PC-9 (cell line): ENCODE data around the gene KISS1. TPM values are rescaled to one million over a fixed set of nuclear protein-coding genes. Genes with fewer than 3 reads are reported as not detected.
A peak's percentile ranks its signal among the peaks of the same experiment; 100 is the strongest.

ENCODE experiments used
- BruUV-seq: library from RNA; stranded (reverse); fragments of 400-500 nt; replicated peaks from 2 replicates; lab custom pipeline; 2021; lab: Mats Ljungman, UMichigan
- CTCF ChIA-PET: fragments of 300-600 bp; sonication (Branson Sonifier 250); formaldehyde crosslinking; loops from one replicate; lab custom pipeline; 2022; ENCODE audit warnings: antibody characterized with exemption; lab: Charles Lee
- POLR2A ChIA-PET: fragments of 300-600 bp; sonication (Branson Sonifier 250); formaldehyde crosslinking; loops from one replicate; lab custom pipeline; 2022; ENCODE audit warnings: antibody characterized with exemption; ENCODE audit not compliant: unreplicated experiment; lab: Charles Lee
- DNase-seq, 2 experiments: peaks; one replicate each; pipeline versions ENCODE4 v3.0.0 to v3.0.0-alpha.2; 2015 to 2022; ENCODE audit warnings: mixed read lengths in 1 of 2
- H2AFZ ChIP-seq: fragments of 200-600 bp; sonication (generic); 2 replicates; pipeline ENCODE4 v1.8.1; 2017; ENCODE audit warnings: antibody characterized with exemption
- H3F3A ChIP-seq: fragments of 200-600 bp; sonication (generic); 2 replicates; pipeline ENCODE4 v1.8.1; 2017; ENCODE audit warnings: antibody characterized with exemption, mild to moderate bottlenecking, low read depth; ENCODE audit not compliant: insufficient read depth
- H3K27ac ChIP-seq: fragments of 200-600 bp; sonication (generic); 2 replicates; pipeline ENCODE4 v1.6.1; 2016; ENCODE audit warnings: mixed run types
- H3K27me3 ChIP-seq: fragments of 200-600 bp; sonication (generic); 2 replicates; pipeline ENCODE4 v1.6.1; 2016; ENCODE audit warnings: low read depth, mixed run types; ENCODE audit not compliant: insufficient read depth
- H3K36me3 ChIP-seq: fragments of 200-600 bp; sonication (generic); 2 replicates; pipeline ENCODE4 v1.6.1; 2016; ENCODE audit warnings: low read depth, mixed run types
- H3K4me1 ChIP-seq: fragments of 200-600 bp; sonication (generic); replicated peaks from 2 replicates; pipeline ENCODE4 v1.6.1; 2016; ENCODE audit warnings: mixed run types; ENCODE audit not compliant: insufficient read depth
- H3K4me2 ChIP-seq: fragments of 200-600 bp; sonication (generic); 2 replicates; pipeline ENCODE4 v1.6.1; 2017; ENCODE audit warnings: mixed run types
- H3K4me3 ChIP-seq: fragments of 200-600 bp; sonication (generic); 2 replicates; pipeline ENCODE4 v1.6.1; 2016; ENCODE audit warnings: mixed run types
- H3K79me2 ChIP-seq: fragments of 200-600 bp; sonication (generic); 2 replicates; pipeline ENCODE4 v1.6.1; 2017; ENCODE audit warnings: low read depth, mixed run types
- H3K9me2 ChIP-seq: fragments of 200-600 bp; sonication (generic); 2 replicates; pipeline ENCODE4 v1.8.1; 2017; ENCODE audit warnings: mild to moderate bottlenecking; ENCODE audit not compliant: insufficient read depth
- H3K9me3 ChIP-seq: fragments of 200-600 bp; sonication (generic); 2 replicates; pipeline ENCODE4 v1.8.1; 2016; ENCODE audit warnings: low read depth; ENCODE audit not compliant: insufficient read depth
- H4K20me1 ChIP-seq: fragments of 200-600 bp; sonication (generic); 2 replicates; pipeline ENCODE4 v1.8.1; 2017; ENCODE audit not compliant: insufficient read depth
- EZH2 ChIP-seq: fragments of 200-600 bp; sonication (generic); IDR thresholded peaks from 2 replicates; pipeline ENCODE4 v1.8.0; 2017; ENCODE audit warnings: antibody characterized with exemption, low read depth
- intact Hi-C: fragments of 100-400 bp; cut with micrococcal nuclease; formaldehyde crosslinking; loops from one replicate; pipeline ENCODE4 v1.10.0; 2022; ENCODE audit not compliant: unreplicated experiment
- total RNA-seq: library from RNA; stranded (reverse); gene quantifications from 2 replicates; pipeline ENCODE4 v1.2.3, GENCODE V29; 2021
- TF ChIP-seq, protein P1 (sequence below): fragments of 200-600 bp; sonication (generic); conservative IDR thresholded peaks from 2 replicates; pipeline ENCODE4 v1.6.1; 2017; ENCODE audit warnings: mixed run types, antibody characterized with exemption, mild to moderate bottlenecking, moderate library complexity

The KISS1 gene
- total RNA-seq, 1 experiment from 2014 or later: 5.2 TPM

DNA sequence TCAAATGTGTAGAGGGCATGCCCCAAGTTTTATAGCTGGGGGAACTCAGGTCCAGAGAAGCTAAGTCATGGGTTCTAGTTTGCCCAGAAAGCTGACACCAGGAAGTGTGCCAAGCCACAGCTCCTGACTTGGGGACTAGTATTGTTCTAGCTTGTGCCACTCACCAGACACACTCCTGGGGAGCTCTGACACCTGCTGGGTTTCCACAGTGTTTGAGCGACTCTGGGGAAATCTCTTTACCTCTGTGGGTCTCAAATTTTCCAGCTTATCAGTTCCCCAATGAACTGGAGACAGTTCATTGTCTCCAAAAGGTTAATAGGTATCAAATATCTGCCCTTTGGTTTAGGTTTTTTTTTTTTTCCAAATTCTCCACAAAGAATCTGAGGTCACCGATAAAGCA, 4.2 kb downstream of the KISS1 start:
- no peaks in the 10 kb centered on the region for H3K79me2 ChIP-seq
- intact Hi-C loops: no loop called here
- POLR2A ChIA-PET: no interaction called here
- H2AFZ ChIP-seq: no peak overlapping the region
- H4K20me1 ChIP-seq: no peaks in the 10 kb centered on the region
- H3K4me2 ChIP-seq: no peak overlapping the region
- no peaks in the 10 kb centered on the region for H3K36me3 ChIP-seq
- H3K27ac ChIP-seq: no peak overlapping the region
- DNase-seq: no peak
- peaks cover 24% of the 10 kb centered on the region; the same call in 1 of the 2 replicates for H3F3A ChIP-seq
- no peaks in the 10 kb centered on the region for H3K27me3 ChIP-seq
- TF ChIP-seq, protein P1, sequence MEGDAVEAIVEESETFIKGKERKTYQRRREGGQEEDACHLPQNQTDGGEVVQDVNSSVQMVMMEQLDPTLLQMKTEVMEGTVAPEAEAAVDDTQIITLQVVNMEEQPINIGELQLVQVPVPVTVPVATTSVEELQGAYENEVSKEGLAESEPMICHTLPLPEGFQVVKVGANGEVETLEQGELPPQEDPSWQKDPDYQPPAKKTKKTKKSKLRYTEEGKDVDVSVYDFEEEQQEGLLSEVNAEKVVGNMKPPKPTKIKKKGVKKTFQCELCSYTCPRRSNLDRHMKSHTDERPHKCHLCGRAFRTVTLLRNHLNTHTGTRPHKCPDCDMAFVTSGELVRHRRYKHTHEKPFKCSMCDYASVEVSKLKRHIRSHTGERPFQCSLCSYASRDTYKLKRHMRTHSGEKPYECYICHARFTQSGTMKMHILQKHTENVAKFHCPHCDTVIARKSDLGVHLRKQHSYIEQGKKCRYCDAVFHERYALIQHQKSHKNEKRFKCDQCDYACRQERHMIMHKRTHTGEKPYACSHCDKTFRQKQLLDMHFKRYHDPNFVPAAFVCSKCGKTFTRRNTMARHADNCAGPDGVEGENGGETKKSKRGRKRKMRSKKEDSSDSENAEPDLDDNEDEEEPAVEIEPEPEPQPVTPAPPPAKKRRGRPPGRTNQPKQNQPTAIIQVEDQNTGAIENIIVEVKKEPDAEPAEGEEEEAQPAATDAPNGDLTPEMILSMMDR: no peak
- no peak for TF ChIP-seq EZH2
- H3K4me1 ChIP-seq: peaks cover 27% of the 10 kb centered on the region
- H3K9me2 ChIP-seq: no peaks in the 10 kb centered on the region
- BruUV-seq: no TSS peak
- no peak overlapping the region for H3K4me3 ChIP-seq
- no peaks in the 10 kb centered on the region for H3K9me3 ChIP-seq
- CTCF ChIA-PET: interaction anchor here (0.9 kb wide), 1 partner anchor 29 kb away, joined by 3 read pairs; no protein-coding TSS in a partner anchor

DNA sequence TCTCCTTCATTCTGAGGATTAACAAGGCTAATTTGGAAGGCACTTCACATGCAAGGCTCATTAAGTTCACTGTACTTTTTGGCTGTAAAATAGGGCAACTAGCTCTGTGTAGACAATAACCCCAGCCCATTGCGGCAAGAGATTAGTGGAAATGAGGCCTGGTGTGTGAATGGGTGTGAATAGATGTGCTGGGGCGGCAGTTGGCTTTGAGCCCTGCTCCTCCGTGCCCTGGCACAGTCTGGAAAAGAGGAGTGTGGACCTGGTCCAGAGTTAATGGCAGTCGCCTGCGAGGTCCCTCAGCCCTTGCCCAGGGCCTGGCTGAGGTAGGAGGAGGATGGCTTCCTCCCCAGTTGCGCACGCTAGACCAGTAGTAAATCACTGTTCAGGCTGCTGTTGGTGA, 4.8 kb downstream of the KISS1 start:
- intact Hi-C loops: loop anchor here (2.0 kb wide), 1 partner anchor 19 kb away; no protein-coding TSS in a partner anchor
- CTCF ChIA-PET: no interaction called here
- H3K27ac ChIP-seq: no peak overlapping the region

DNA sequence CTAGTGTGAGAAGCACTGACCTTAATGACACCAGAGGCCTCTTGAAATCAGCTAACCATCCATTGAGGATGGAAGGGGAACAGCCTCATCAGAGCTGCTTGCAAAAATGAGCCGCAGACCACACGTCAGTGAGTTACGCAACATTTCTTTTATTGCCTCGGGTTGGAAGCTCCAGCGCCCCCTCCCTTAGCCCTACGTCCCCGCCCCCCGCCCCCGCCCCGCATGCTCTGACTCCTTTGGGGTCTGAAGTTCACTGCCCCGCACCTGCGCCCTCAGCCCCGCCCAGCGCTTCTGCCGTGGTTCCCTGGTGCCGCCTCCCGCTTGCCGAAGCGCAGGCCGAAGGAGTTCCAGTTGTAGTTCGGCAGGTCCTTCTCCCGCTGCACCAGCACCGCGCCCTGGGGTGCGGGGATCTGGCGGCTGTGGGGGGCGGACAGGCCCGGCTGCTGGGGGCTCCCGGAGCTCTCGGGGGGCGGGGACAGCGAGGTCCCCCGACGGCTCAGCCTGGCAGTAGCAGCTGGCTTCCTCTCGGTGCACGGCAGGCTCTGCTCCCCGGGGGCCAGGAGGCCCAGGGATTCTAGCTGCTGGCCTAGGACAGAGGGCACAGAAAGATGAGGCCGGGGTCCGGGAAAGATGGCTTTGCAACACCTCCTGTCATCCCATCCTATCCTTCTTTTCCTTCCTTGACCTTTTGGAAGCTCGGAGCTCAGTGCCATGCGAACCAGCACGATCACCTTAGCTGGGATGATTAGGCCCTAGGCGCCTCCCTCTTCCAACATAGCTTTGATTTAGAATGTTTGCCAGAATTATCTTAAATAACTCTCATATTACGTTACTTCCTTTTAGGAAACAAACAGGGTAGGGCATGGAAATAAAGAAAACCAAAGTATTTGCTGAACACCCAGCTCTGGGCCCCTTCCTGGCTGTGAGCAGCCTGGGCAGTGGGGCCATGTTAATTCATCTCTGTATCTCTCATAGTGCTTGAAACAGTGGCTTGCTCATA, 5.8 kb downstream of the KISS1 start:
- H3F3A ChIP-seq: peaks cover 31% of the 10 kb centered on the region; the same call in 1 of the 2 replicates
- DNase-seq: peak in 1 of 2 experiments; percentile 52
- no peak overlapping the region for H3K4me3 ChIP-seq
- H3K27me3 ChIP-seq: no peaks in the 10 kb centered on the region
- BruUV-seq: TSS peak; percentile 52
- no peaks in the 10 kb centered on the region for H3K36me3 ChIP-seq
- ChIA-PET CTCF (interaction anchor here (0.6 to 0.8 kb wide), 3 partner anchors 19 to 141 kb away, joined by 3 read pairs; no protein-coding TSS in a partner anchor), POLR2A (interaction anchor here (0.5 to 0.7 kb wide), 5 partner anchors 22 to 1387 kb away, joined by 3 to 5 read pairs (median 4); no protein-coding TSS in a partner anchor)
- peaks cover 20% of the 10 kb centered on the region for H3K4me1 ChIP-seq
- H3K4me2 ChIP-seq: no peak overlapping the region
- H3K27ac ChIP-seq: no peak overlapping the region
- no peak overlapping the region for H2AFZ ChIP-seq
- no peaks in the 10 kb centered on the region for H3K79me2 ChIP-seq
- no peaks in the 10 kb centered on the region for H4K20me1 ChIP-seq
- H3K9me2 ChIP-seq: no peaks in the 10 kb centered on the region
- TF ChIP-seq, protein P1: no peak
- TF ChIP-seq EZH2: no peak
- no peaks in the 10 kb centered on the region for H3K9me3 ChIP-seq
- intact Hi-C loops: loop anchor here (2.0 kb wide), 1 partner anchor 18 kb away; no protein-coding TSS in a partner anchor

More for the DNA sequence above, 4.8 kb downstream of the KISS1 start:
- Histone ChIP-seq H2AFZ (no peak overlapping the region), H3K36me3 (no peaks in the 10 kb centered on the region), H3K4me3 (no peak overlapping the region), H3K4me1 (peaks cover 27% of the 10 kb centered on the region), H3K27me3 (no peaks in the 10 kb centered on the region), H4K20me1 (no peaks in the 10 kb centered on the region), H3K9me2 (no peaks in the 10 kb centered on the region), H3K9me3 (no peaks in the 10 kb centered on the region), H3F3A (peaks cover 25% of the 10 kb centered on the region; the same call in 1 of the 2 replicates), H3K79me2 (no peaks in the 10 kb centered on the region), H3K4me2 (no peak overlapping the region)
- no peak for TF ChIP-seq EZH2
- TF ChIP-seq, protein P1: no peak
- no peak for DNase-seq
- POLR2A ChIA-PET: no interaction called here
- BruUV-seq: no TSS peak
